T-cell (primary cell): ENCODE measurements around the gene CR1. TPM values are rescaled to one million over a fixed set of nuclear protein-coding genes. Genes with fewer than 3 reads are reported as not detected.
"Not testable (repeated sequence)": the region's sequence is repeated elsewhere in the genome, so short reads cannot be mapped to it uniquely, and the experiment has no call there.

Experiments
- ATAC-seq, 4 experiments: fragments of 200-7000 bp in 3 of 4; fragments of 150-1000 bp in 1 of 4; cut with Tn5 transposase; replicated peaks in 1 of 4; 1 replicate in 3 of 4; 2 replicates in 1 of 4; pipeline ENCODE4 v1.10.0; 2021; ENCODE audit warnings: moderate library complexity in 3 of 4, mild to moderate bottlenecking in 2 of 4, moderate number of reproducible peaks in 1 of 4
- CTCF ChIA-PET, 2 donors: fragments of 300-600 bp; sonication (Branson Sonifier 250); formaldehyde crosslinking; loops; one replicate each; lab custom pipeline; 2022; ENCODE audit warnings: antibody characterized with exemption in 2 of 2; lab: Charles Lee
- POLR2A ChIA-PET, 2 donors: fragments of 300-600 bp; sonication (Branson Sonifier 250); formaldehyde crosslinking; loops; one replicate each; lab custom pipeline; 2022; ENCODE audit warnings: antibody characterized with exemption in 2 of 2; lab: Charles Lee
- DNase-seq, 35 experiments: peaks; one replicate each; pipeline versions ENCODE4 v3.0.0 to v3.0.0-alpha.2; 2013 to 2023
- H3K27ac ChIP-seq: one replicate; pipeline ENCODE4 v1.5.1; 2013; ENCODE audit warnings: low read length
- H3K27me3 ChIP-seq, 2 experiments: replicated peaks in 1 of 2; 1 replicate in 1 of 2; 2 replicates in 1 of 2; pipeline versions ENCODE4 v1.6.1 to v1.7.0; 2013; ENCODE audit warnings: low read length in 1 of 2, mixed read lengths in 1 of 2; ENCODE audit not compliant: control insufficient read depth in 2 of 2, insufficient read depth in 2 of 2; ENCODE audit errors: extremely low read depth in 1 of 2
- H3K36me3 ChIP-seq, 2 donors: 1 replicate in 1 of 2; 2 replicates in 1 of 2; pipeline versions ENCODE4 v1.6.1 to v1.7.0; 2013; ENCODE audit warnings: low read length in 1 of 2; ENCODE audit not compliant: control insufficient read depth in 2 of 2, insufficient read depth in 1 of 2; ENCODE audit errors: extremely low read depth in 1 of 2
- H3K4me1 ChIP-seq, 2 experiments: 1 replicate in 1 of 2; 2 replicates in 1 of 2; pipeline versions ENCODE4 v1.6.1 to v1.7.0; 2013; ENCODE audit warnings: low read length in 2 of 2, mixed read lengths in 1 of 2; ENCODE audit not compliant: insufficient read depth in 2 of 2, control insufficient read depth in 1 of 2; ENCODE audit errors: extremely low read depth in 1 of 2
- H3K4me3 ChIP-seq, 2 donors: 1 replicate in 1 of 2; 2 replicates in 1 of 2; pipeline versions ENCODE4 v1.5.1 to v1.7.0; 2013; ENCODE audit warnings: mild to moderate bottlenecking in 2 of 2, low read length in 1 of 2, moderate library complexity in 1 of 2; ENCODE audit not compliant: control insufficient read depth in 1 of 2; ENCODE audit errors: extremely low read depth in 1 of 2
- H3K9me3 ChIP-seq: 2 replicates; pipeline ENCODE4 v1.7.0; 2013
- H3K27ac Mint-ChIP-seq, 2 donors: one replicate each; pipeline ENCODE4 v1.8.0; 2020 to 2021; ENCODE audit warnings: mild to moderate bottlenecking in 2 of 2, mixed read lengths in 2 of 2
- H3K27me3 Mint-ChIP-seq, 2 donors: one replicate each; pipeline ENCODE4 v1.8.0; 2021 to 2022; ENCODE audit warnings: mixed read lengths in 2 of 2
- H3K36me3 Mint-ChIP-seq: one replicate; pipeline ENCODE4 v1.8.0; 2021; ENCODE audit warnings: mixed read lengths
- H3K4me1 Mint-ChIP-seq, 3 donors: one replicate each; pipeline ENCODE4 v1.8.0; 2020 to 2022; ENCODE audit warnings: mixed read lengths in 3 of 3, mild to moderate bottlenecking in 1 of 3
- H3K4me3 Mint-ChIP-seq, 3 donors: one replicate each; pipeline ENCODE4 v1.8.0; 2020 to 2022; ENCODE audit warnings: mild to moderate bottlenecking in 3 of 3, mixed read lengths in 3 of 3, moderate library complexity in 3 of 3
- H3K9me3 Mint-ChIP-seq, 3 donors: one replicate each; pipeline ENCODE4 v1.8.0; 2020 to 2022; ENCODE audit warnings: mixed read lengths in 3 of 3
- WGBS: methylation state at CpG from one replicate; pipeline ENCODE4 v1.1.5; 2013; ENCODE audit warnings: missing lambda C conversion rate; ENCODE audit not compliant: insufficient coverage; 5-methylcytosine and 5-hydroxymethylcytosine counted together
- total RNA-seq, 35 experiments: library from RNA in 6 of 35; stranded (reverse) in 6 of 35; fragments of 120-200 nt in 1 of 35; gene quantifications; one replicate each; pipeline versions ENCODE4 v1.2.1 to v1.2.4 and lab custom pipeline; 2013 to 2026

Gene CR1
- total RNA-seq, 5 donors from 2014 or later (not counting 1 experiment from before 2014, with no cell fraction given): 2.8 to 11.7 (median 8.8) TPM

DNA sequence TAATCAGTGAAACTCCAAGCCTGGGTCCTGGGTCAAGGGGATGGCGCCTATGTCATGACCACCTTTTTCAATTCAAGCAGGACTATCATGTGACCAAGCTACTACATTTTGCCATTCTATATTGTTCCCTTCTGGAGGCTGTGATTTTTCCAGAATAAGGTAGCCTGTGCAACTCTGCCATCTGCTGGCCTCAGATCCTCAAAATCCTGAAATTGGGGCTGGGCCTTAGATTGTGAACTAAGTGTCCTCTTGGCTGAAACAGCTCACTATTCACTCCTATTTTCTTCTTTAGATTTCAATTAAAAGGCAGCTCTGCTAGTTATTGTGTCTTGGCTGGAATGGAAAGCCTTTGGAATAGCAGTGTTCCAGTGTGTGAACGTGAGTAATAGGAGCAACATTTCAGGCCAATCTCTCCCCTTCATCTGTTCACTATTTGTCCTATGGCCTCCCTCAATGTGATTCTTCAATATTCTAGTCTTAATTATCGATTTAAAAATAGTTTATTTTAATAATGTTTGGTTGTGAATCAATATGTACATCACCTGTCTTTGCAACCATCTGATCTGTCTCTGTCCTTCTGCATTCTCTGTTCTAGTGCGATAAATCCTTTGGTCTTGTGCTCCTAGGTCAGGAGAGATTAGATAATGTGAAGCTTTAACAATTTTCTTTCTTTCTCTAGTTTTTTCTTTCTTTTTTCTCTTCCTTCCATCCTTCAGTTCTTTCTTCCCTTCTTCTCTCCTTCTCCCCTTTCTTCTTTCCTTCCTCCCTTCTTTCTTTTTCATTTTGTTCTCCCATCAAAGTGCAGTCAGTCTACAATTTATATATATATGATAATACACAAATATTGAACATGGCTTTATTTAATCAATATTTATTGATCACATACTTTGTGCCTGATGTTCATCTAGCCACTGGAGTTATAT lies 69.8 kb downstream of the CR1 start:
- Mint-ChIP-seq H3K4me1 (no peaks in the 10 kb centered on the region), H3K9me3 (no peaks in the 10 kb centered on the region), H3K27me3 (peaks cover 0 to 2% of the 10 kb centered on the region in 2 donors), H3K27ac (no peak overlapping the region), H3K4me3 (no peak overlapping the region), H3K36me3 (peaks cover 3% of the 10 kb centered on the region)
- H3K27me3 ChIP-seq: no peaks in the 10 kb centered on the region
- ChIA-PET POLR2A (no interaction called here), CTCF (interaction anchor here in 1 of 2 donors (0.6 kb wide), 1 partner anchor 397 kb away, joined by 3 read pairs; no protein-coding TSS in a partner anchor)
- ATAC-seq (no peak), DNase-seq (no peak)
- no peaks in the 10 kb centered on the region for H3K4me1 ChIP-seq
- H3K27ac ChIP-seq: no peak overlapping the region
- no CpG with 5 or more reads among the region's 4 CpGs for WGBS
- no peaks in the 10 kb centered on the region for H3K9me3 ChIP-seq
- H3K4me3 ChIP-seq: no peak overlapping the region
- H3K36me3 ChIP-seq: no peaks in the 10 kb centered on the region

DNA sequence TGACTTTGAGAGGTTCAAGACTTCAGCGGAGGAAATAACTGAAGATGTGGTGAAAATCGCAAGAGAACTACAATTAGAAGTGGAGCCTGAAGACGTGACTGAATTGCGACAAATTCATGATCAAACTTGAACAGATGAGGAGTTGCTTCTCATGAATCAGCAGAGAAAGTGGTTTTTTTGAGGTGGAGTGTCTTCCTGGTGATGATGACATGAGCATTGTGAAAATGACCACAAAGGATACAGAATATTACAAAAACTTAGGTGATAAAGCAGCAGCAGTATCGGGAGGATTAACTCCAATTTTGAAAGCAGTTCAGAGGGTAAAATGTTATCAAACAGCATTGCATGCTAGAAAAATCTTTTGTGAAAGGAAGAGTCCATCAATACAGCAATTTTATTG lies 76.0 kb downstream of the CR1 start:
- CTCF ChIA-PET, ATAC-seq, H3K36me3 Mint-ChIP-seq, H3K36me3 ChIP-seq, H3K4me1 Mint-ChIP-seq, H3K9me3 Mint-ChIP-seq, POLR2A ChIA-PET, H3K4me1 ChIP-seq, H3K27ac ChIP-seq, H3K27me3 Mint-ChIP-seq, H3K27ac Mint-ChIP-seq, H3K4me3 ChIP-seq, H3K27me3 ChIP-seq, H3K9me3 ChIP-seq, H3K4me3 Mint-ChIP-seq, DNase-seq: not testable (repeated sequence)
- WGBS: no CpG with 5 or more reads among the region's 5 CpGs

DNA sequence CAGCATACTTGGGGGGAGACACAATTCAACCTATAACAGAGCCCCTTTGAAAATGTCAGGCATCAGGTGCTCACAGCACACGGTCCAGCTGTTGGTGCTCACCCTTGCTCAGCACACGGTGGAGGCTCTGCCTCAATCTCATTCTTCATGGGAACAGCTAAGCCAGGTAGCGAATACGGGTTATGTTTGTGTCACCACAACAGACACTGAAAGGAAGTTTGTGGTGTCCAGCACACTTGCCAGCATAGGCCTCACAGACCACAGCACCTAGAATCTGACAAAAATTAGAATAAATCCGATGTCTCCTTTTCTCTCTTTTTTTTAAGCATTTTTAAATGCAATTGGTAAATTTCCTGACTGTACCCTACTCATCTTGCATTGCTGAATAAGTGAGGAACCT lies 77.1 kb downstream of the CR1 start:
- ATAC-seq, H3K4me1 ChIP-seq, H3K36me3 Mint-ChIP-seq, H3K4me3 ChIP-seq, H3K9me3 ChIP-seq, H3K27me3 ChIP-seq, H3K27ac ChIP-seq, POLR2A ChIA-PET, H3K4me3 Mint-ChIP-seq, H3K27ac Mint-ChIP-seq, H3K4me1 Mint-ChIP-seq, H3K27me3 Mint-ChIP-seq, DNase-seq, CTCF ChIA-PET, H3K36me3 ChIP-seq, H3K9me3 Mint-ChIP-seq: not testable (repeated sequence)
- 10% methylated on average over 3 of the region's 5 CpGs for WGBS

GRCh38 chr1:207575381-207575780 lies 79.4 kb downstream of the CR1 start:
- H3K4me1 Mint-ChIP-seq: peaks cover 5 to 13% (median 8%) of the 10 kb centered on the region in 3 donors
- H3K27ac ChIP-seq, ATAC-seq, H3K27me3 Mint-ChIP-seq, H3K36me3 ChIP-seq, H3K4me1 ChIP-seq, DNase-seq, H3K4me3 ChIP-seq, H3K27ac Mint-ChIP-seq, H3K9me3 ChIP-seq, H3K36me3 Mint-ChIP-seq, H3K4me3 Mint-ChIP-seq, H3K9me3 Mint-ChIP-seq, CTCF ChIA-PET, H3K27me3 ChIP-seq: not testable (repeated sequence)
- POLR2A ChIA-PET: interaction anchor here in 1 of 2 donors (0.6 kb wide), 1 partner anchor 500 kb away, joined by 3 read pairs; no protein-coding TSS in a partner anchor
- 100% methylated on average over 2 of the region's 4 CpGs for WGBS

- Mint-ChIP-seq H3K27ac (no peak overlapping the region), H3K4me3 (no peak overlapping the region), H3K27me3 (peaks cover 4 to 5% of the 10 kb centered on the region in 2 donors), H3K4me1 (peaks cover 0 to 7% (median 0%) of the 10 kb centered on the region in 3 donors), H3K9me3 (no peaks in the 10 kb centered on the region), H3K36me3 (no peaks in the 10 kb centered on the region)
- H3K27me3 ChIP-seq: peaks cover 0 to 2% of the 10 kb centered on the region in 2 experiments
- POLR2A ChIA-PET: no interaction called here
- H3K4me3 ChIP-seq: no peak overlapping the region
- WGBS: 60% methylated on average over 1 of the region's 5 CpGs
- H3K4me1 ChIP-seq: no peaks in the 10 kb centered on the region
- no peaks in the 10 kb centered on the region for H3K9me3 ChIP-seq
- no peak overlapping the region for H3K27ac ChIP-seq
- CTCF ChIA-PET: interaction anchor here in 1 of 2 donors (0.8 to 2.2 kb wide), 2 partner anchors 218 to 384 kb away, joined by 4 to 8 read pairs; no protein-coding TSS in a partner anchor
- DNase-seq (no peak), ATAC-seq (no peak)
- no peaks in the 10 kb centered on the region for H3K36me3 ChIP-seq
These were observed 83.0 kb downstream of the CR1 start for GRCh38 chr1:207578796-207579435.

- no peak overlapping the region for H3K4me3 Mint-ChIP-seq
- no peaks in the 10 kb centered on the region for H3K36me3 Mint-ChIP-seq
- Histone ChIP-seq H3K27ac (no peak overlapping the region), H3K9me3 (no peaks in the 10 kb centered on the region), H3K36me3 (no peaks in the 10 kb centered on the region), H3K27me3 (peaks cover 0 to 2% of the 10 kb centered on the region in 2 experiments), H3K4me1 (no peaks in the 10 kb centered on the region), H3K4me3 (no peak overlapping the region)
- H3K27ac Mint-ChIP-seq: no peak overlapping the region
- CTCF ChIA-PET: interaction anchor here in 1 of 2 donors (0.8 to 2.2 kb wide), 2 partner anchors 218 to 384 kb away, joined by 4 to 8 read pairs; no protein-coding TSS in a partner anchor
- ATAC-seq (peak in 2 of 4 experiments; percentile 51 to 58), DNase-seq (peak in 14 of 35 experiments; percentile 0 to 49 (median 8))
- H3K4me1 Mint-ChIP-seq: peaks cover 0 to 7% (median 0%) of the 10 kb centered on the region in 3 donors
- POLR2A ChIA-PET: no interaction called here
- WGBS: 27% methylated on average over 2 of the region's 4 CpGs
- H3K27me3 Mint-ChIP-seq: peaks cover 4 to 5% of the 10 kb centered on the region in 2 donors
- H3K9me3 Mint-ChIP-seq: no peaks in the 10 kb centered on the region
These were observed 83.5 kb downstream of the CR1 start for GRCh38 chr1:207579436-207579799.
